Activated CD4-positive, alpha-beta T cell treated with anti-CD3 and anti-CD28 coated beads, Interleukin-2, amount 50 U/mL, for 1 hour (primary cell): ENCODE results near the gene CD1C.
"Not testable (repeated sequence)": the region's sequence is repeated elsewhere in the genome, so short reads cannot be mapped to it uniquely, and the experiment has no call there.

Experiments
- DNase-seq: peaks from one replicate; pipeline ENCODE4 v3.0.0-alpha.2; 2020

Gene CD1C

GRCh38 chr1:158289811-158290210 is at the start of gene CD1C:
TSS of gene CD1C (plus strand) at chr1:158289923. CDS start at chr1:158290065, 142 bp downstream.
- DNase-seq, result no peak

GRCh38 chr1:158246650-158247049 is 43.1 kb upstream of the CD1C start:
- no peak for DNase-seq

- DNase-seq, result no peak
These were observed 41.6 kb upstream of the CD1C start for GRCh38 chr1:158248118-158248517.

- DNase-seq, result no peak
These were observed 41.0 kb upstream of the CD1C start for GRCh38 chr1:158248771-158249170.

- DNase-seq, result no peak
These were observed 40.1 kb upstream of the CD1C start for GRCh38 chr1:158249646-158250045.

GRCh38 chr1:158251163-158251562 is 38.6 kb upstream of the CD1C start:
- DNase-seq, result no peak

GRCh38 chr1:158255656-158256055 is 34.1 kb upstream of the CD1C start:
- DNase-seq, result no peak

- DNase-seq, result not testable (repeated sequence)
These were observed 33.0 kb upstream of the CD1C start for GRCh38 chr1:158256747-158257146.

- DNase-seq, result no peak
These were observed 31.8 kb upstream of the CD1C start for GRCh38 chr1:158257888-158258287.

GRCh38 chr1:158259117-158259516 is 30.6 kb upstream of the CD1C start:
- no peak for DNase-seq

GRCh38 chr1:158272681-158273080 is 17.0 kb upstream of the CD1C start:
- DNase-seq, result no peak

GRCh38 chr1:158274797-158275196 is 14.9 kb upstream of the CD1C start:
- no peak for DNase-seq

GRCh38 chr1:158282421-158282820 is 7.3 kb upstream of the CD1C start:
- DNase-seq, result not testable (repeated sequence)

- DNase-seq, result no peak
These were observed 5.8 kb upstream of the CD1C start for GRCh38 chr1:158283965-158284364.

- DNase-seq, result no peak
These were observed 3.9 kb upstream of the CD1C start for GRCh38 chr1:158285756-158286241.

GRCh38 chr1:158286487-158286886 is 3.2 kb upstream of the CD1C start:
- DNase-seq, result no peak

GRCh38 chr1:158286941-158287346 is 2.8 kb upstream of the CD1C start:
- DNase-seq, result no peak

- DNase-seq, result no peak
These were observed 660 bp downstream of the CD1C start for GRCh38 chr1:158290321-158290844.

GRCh38 chr1:158295791-158296190 is 6.1 kb downstream of the CD1C start:
- no peak for DNase-seq

- no peak for DNase-seq
These were observed 20.9 kb downstream of the CD1C start for GRCh38 chr1:158310623-158311022.

GRCh38 chr1:158311066-158311465 is 21.3 kb downstream of the CD1C start:
- DNase-seq, result no peak

- DNase-seq, result no peak
These were observed 34.1 kb downstream of the CD1C start for GRCh38 chr1:158323866-158324265.

GRCh38 chr1:158324395-158324794 is 34.7 kb downstream of the CD1C start:
- DNase-seq, result no peak

- DNase-seq, result no peak
These were observed 37.8 kb downstream of the CD1C start for GRCh38 chr1:158327481-158327880.

- DNase-seq, result no peak
These were observed 38.7 kb downstream of the CD1C start for GRCh38 chr1:158328426-158328825.

GRCh38 chr1:158329300-158329699 is 39.6 kb downstream of the CD1C start:
- DNase-seq, result no peak
